ENCODE measurements around the gene DUT. TPM values are rescaled to one million over a fixed set of nuclear protein-coding genes. Genes with fewer than 3 reads are reported as not detected.
A peak's percentile ranks its signal among the peaks of the same experiment; 100 is the strongest.

The DUT gene
- total RNA-seq, 2 donors from 2014 or later: 71.1 to 77.8 TPM

- Histone ChIP-seq H3K27ac (no peak overlapping the region), H3K9me3 (no peaks in the 10 kb centered on the region), H3K4me3 (no peak overlapping the region), H3K36me3 (replicated peaks in 1 of 2; ENCODE audit: insufficient read depth in 1 of 2, low read depth in 2 of 2) (no peaks in the 10 kb centered on the region), H3K27me3 (no peaks in the 10 kb centered on the region), H3K4me1 (no peaks in the 10 kb centered on the region)
- 56 to 66% methylated on average over 3 to 4 of the region's 4 CpGs for WGBS, 2 donors
- DNase-seq: no peak
- TF ChIP-seq CTCF (IDR thresholded peaks at IDR 0.05) (no peak), POLR2A (IDR thresholded peaks at IDR 0.05) (no peak)
- no peak for ATAC-seq
- intact Hi-C loops (cut with DNase I): no loop called here
Observed at GRCh38 chr15:48388016-48388851, 57.0 kb downstream of the DUT start.

- DNase-seq: no peak
- H3K4me3 ChIP-seq: no peak overlapping the region
- 69 to 77% methylated on average over 1 of the region's 1 CpG for WGBS, 2 donors
- ATAC-seq: no peak
- no peaks in the 10 kb centered on the region for H3K4me1 ChIP-seq
- intact Hi-C loops (cut with DNase I): no loop called here
- H3K9me3 ChIP-seq: no peaks in the 10 kb centered on the region
- no peaks in the 10 kb centered on the region for H3K36me3 ChIP-seq (replicated peaks in 1 of 2; ENCODE audit: insufficient read depth in 1 of 2, low read depth in 2 of 2)
- no peak overlapping the region for H3K27ac ChIP-seq
- H3K27me3 ChIP-seq: no peaks in the 10 kb centered on the region
- no peak for TF ChIP-seq POLR2A (IDR thresholded peaks at IDR 0.05)
- TF ChIP-seq CTCF (IDR thresholded peaks at IDR 0.05): no peak
Observed at GRCh38 chr15:48388910-48389309, 57.7 kb downstream of the DUT start.

- H3K4me3 ChIP-seq: no peak overlapping the region
- 66 to 74% methylated on average over 3 of the region's 3 CpGs for WGBS, 2 donors
- intact Hi-C loops (cut with DNase I): no loop called here
Observed at GRCh38 chr15:48389691-48390143, 58.5 kb downstream of the DUT start.

GRCh38 chr15:48391950-48392349 is 60.7 kb downstream of the DUT start:
- 88 to 89% methylated on average over 2 of the region's 2 CpGs for WGBS, 2 donors
- H3K36me3 ChIP-seq (replicated peaks in 1 of 2; ENCODE audit: insufficient read depth in 1 of 2, low read depth in 2 of 2): no peaks in the 10 kb centered on the region
- TF ChIP-seq POLR2A (IDR thresholded peaks at IDR 0.05) (no peak), CTCF (IDR thresholded peaks at IDR 0.05) (no peak)
- no peak for ATAC-seq
- H3K27ac ChIP-seq: no peak overlapping the region
- H3K9me3 ChIP-seq: no peaks in the 10 kb centered on the region
- H3K27me3 ChIP-seq: no peaks in the 10 kb centered on the region
- no peak for DNase-seq
- no peaks in the 10 kb centered on the region for H3K4me1 ChIP-seq
- no peak overlapping the region for H3K4me3 ChIP-seq
- intact Hi-C loops (cut with DNase I): no loop called here

More at GRCh38 chr15:48389691-48390143, 58.5 kb downstream of the DUT start:
- ATAC-seq (no peak), DNase-seq (no peak)
- Histone ChIP-seq H3K9me3 (no peaks in the 10 kb centered on the region), H3K27me3 (no peaks in the 10 kb centered on the region), H3K27ac (no peak overlapping the region), H3K4me1 (no peaks in the 10 kb centered on the region), H3K36me3 (replicated peaks in 1 of 2; ENCODE audit: insufficient read depth in 1 of 2, low read depth in 2 of 2) (no peaks in the 10 kb centered on the region)
- TF ChIP-seq CTCF (IDR thresholded peaks at IDR 0.05) (no peak), POLR2A (IDR thresholded peaks at IDR 0.05) (no peak)

GRCh38 chr15:48392356-48392755 is 61.1 kb downstream of the DUT start:
- H3K27ac ChIP-seq: no peak overlapping the region
- H3K27me3 ChIP-seq: no peaks in the 10 kb centered on the region
- WGBS, 2 donors: 52 to 60% methylated on average over 4 of the region's 4 CpGs
- H3K9me3 ChIP-seq: no peaks in the 10 kb centered on the region
- no peaks in the 10 kb centered on the region for H3K4me1 ChIP-seq
- no peak overlapping the region for H3K4me3 ChIP-seq
- no peaks in the 10 kb centered on the region for H3K36me3 ChIP-seq (replicated peaks in 1 of 2; ENCODE audit: insufficient read depth in 1 of 2, low read depth in 2 of 2)
- DNase-seq (peak; percentile 14 to 61 (median 36)), ATAC-seq (peak; percentile 30)
- intact Hi-C loops (cut with DNase I): no loop called here
- no peak for TF ChIP-seq CTCF (IDR thresholded peaks at IDR 0.05)
- no peak for TF ChIP-seq POLR2A (IDR thresholded peaks at IDR 0.05)

Measured in body of pancreas (tissue), 4 donors.